Endodermal cell (in vitro differentiated cells): Measurements from ENCODE around the gene PIK3CA. TPM values are rescaled to one million over a fixed set of nuclear protein-coding genes. Genes with fewer than 3 reads are reported as not detected.
"Not testable (repeated sequence)": the region's sequence is repeated elsewhere in the genome, so short reads cannot be mapped to it uniquely, and the experiment has no call there.

ENCODE experiments used
- DNase-seq: peaks from one replicate; pipeline ENCODE4 v3.0.0-alpha.2; 2017
- H3K27ac ChIP-seq: 2 replicates; pipeline ENCODE4 v1.5.1; 2013; ENCODE audit warnings: mild to moderate bottlenecking, low read depth, low read length, moderate library complexity
- H3K27me3 ChIP-seq: 2 replicates; pipeline ENCODE4 v1.6.1; 2013; ENCODE audit warnings: mild to moderate bottlenecking, low read length, moderate library complexity; ENCODE audit not compliant: insufficient read depth, control insufficient read depth, poor library complexity, severe bottlenecking
- H3K36me3 ChIP-seq: 2 replicates; pipeline ENCODE4 v1.7.0; 2013; ENCODE audit warnings: mild to moderate bottlenecking, low read length, moderate library complexity; ENCODE audit not compliant: control insufficient read depth, insufficient read depth
- H3K4me1 ChIP-seq: one replicate; pipeline ENCODE4 v1.7.0; 2013; ENCODE audit warnings: low read length; ENCODE audit not compliant: control insufficient read depth, insufficient read depth
- H3K4me3 ChIP-seq: 2 replicates; pipeline ENCODE4 v1.5.1; 2013; ENCODE audit warnings: mild to moderate bottlenecking, low read length, moderate library complexity
- H3K9ac ChIP-seq: 2 replicates; pipeline ENCODE4 v1.6.1; 2013; ENCODE audit warnings: mild to moderate bottlenecking, low read length, moderate library complexity; ENCODE audit not compliant: poor library complexity, severe bottlenecking; ENCODE audit errors: extremely low read depth
- H3K9me3 ChIP-seq: 2 replicates; pipeline ENCODE4 v1.6.1; 2013; ENCODE audit warnings: mild to moderate bottlenecking, low read length, moderate library complexity; ENCODE audit not compliant: control insufficient read depth
- H3K27ac Mint-ChIP-seq: 2 replicates; pipeline ENCODE4 v1.8.0; 2020; ENCODE audit warnings: mixed read lengths
- H3K27me3 Mint-ChIP-seq: 2 replicates; pipeline ENCODE4 v1.8.0; 2021; ENCODE audit warnings: mild to moderate bottlenecking, mixed read lengths; ENCODE audit not compliant: insufficient read depth
- H3K36me3 Mint-ChIP-seq: 2 replicates; pipeline ENCODE4 v1.8.0; 2020; ENCODE audit warnings: low read depth, mixed read lengths
- H3K4me1 Mint-ChIP-seq: 2 replicates; pipeline ENCODE4 v1.8.0; 2020; ENCODE audit warnings: mixed read lengths
- H3K4me3 Mint-ChIP-seq: 2 replicates; pipeline ENCODE4 v1.8.0; 2020; ENCODE audit warnings: mild to moderate bottlenecking, moderate library complexity, mixed read lengths
- H3K9me3 Mint-ChIP-seq: 2 replicates; pipeline ENCODE4 v1.8.0; 2020; ENCODE audit warnings: mild to moderate bottlenecking, mixed read lengths
- CTCF ChIP-seq: fragments of 200-600 bp; sonication (generic); conservative IDR thresholded peaks from 2 replicates; pipeline ENCODE4 v1.5.0; 2021; ENCODE audit warnings: antibody characterized with exemption, mild to moderate bottlenecking
- WGBS, 2 experiments: methylation state at CpG; one replicate each; pipeline versions ENCODE4 v1.1.5 to v1.1.7; 2013; ENCODE audit warnings: missing lambda C conversion rate in 2 of 2, mixed read lengths in 1 of 2; ENCODE audit not compliant: insufficient coverage in 1 of 2, insufficient read length in 1 of 2; 5-methylcytosine and 5-hydroxymethylcytosine counted together
- total RNA-seq, 2 donors: library from RNA; stranded (reverse); fragmentation: NEBNext Ultra II Directional in 1 of 2; extraction: Animal tissue kit (Norgen Biotek cat#: 25700) in 1 of 2; gene quantifications; 2 replicates in 1 of 2; 3 replicates in 1 of 2; pipeline ENCODE4 v1.2.1, GENCODE V29; 2021

The PIK3CA gene
- total RNA-seq, 2 donors from 2014 or later: 21.1 to 22.2 TPM

- Histone ChIP-seq H3K36me3 (peaks cover 12% of the 10 kb centered on the region), H3K27ac (no peak overlapping the region), H3K4me3 (no peak overlapping the region), H3K9ac (no peak overlapping the region), H3K27me3 (no peaks in the 10 kb centered on the region), H3K9me3 (no peaks in the 10 kb centered on the region), H3K4me1 (no peaks in the 10 kb centered on the region)
- DNase-seq: no peak
- no peak overlapping the region for H3K4me3 Mint-ChIP-seq
- peaks cover 4% of the 10 kb centered on the region for H3K4me1 Mint-ChIP-seq
- no peak for TF ChIP-seq CTCF
- H3K9me3 Mint-ChIP-seq: no peaks in the 10 kb centered on the region
- WGBS, 2 experiments: 82 to 100% methylated on average over 1 to 2 of the region's 2 CpGs
- H3K27me3 Mint-ChIP-seq: no peaks in the 10 kb centered on the region
- H3K36me3 Mint-ChIP-seq: peaks cover 9% of the 10 kb centered on the region
- H3K27ac Mint-ChIP-seq: no peak overlapping the region
Measured at GRCh38 chr3:179236669-179237301, 88.6 kb downstream of the PIK3CA start.

- H3K27ac Mint-ChIP-seq, H3K36me3 ChIP-seq, H3K36me3 Mint-ChIP-seq, H3K27me3 ChIP-seq, H3K4me3 ChIP-seq, DNase-seq, H3K4me1 Mint-ChIP-seq, H3K27ac ChIP-seq, H3K9me3 ChIP-seq, H3K4me1 ChIP-seq, H3K4me3 Mint-ChIP-seq, H3K9me3 Mint-ChIP-seq, H3K9ac ChIP-seq, H3K27me3 Mint-ChIP-seq: not testable (repeated sequence)
- WGBS, 2 experiments: 79% methylated on average over 1 of the region's 1 CpG; no CpG with 5 or more reads in 1 of the 2 experiments
Measured at GRCh38 chr3:179240299-179240698, 92.1 kb downstream of the PIK3CA start.

GRCh38 chr3:179242859-179243258 is 94.7 kb downstream of the PIK3CA start:
- not testable (repeated sequence) for H3K27ac ChIP-seq, H3K4me3 Mint-ChIP-seq, H3K36me3 ChIP-seq, H3K9me3 Mint-ChIP-seq, DNase-seq, H3K4me1 ChIP-seq, H3K27me3 Mint-ChIP-seq, H3K4me1 Mint-ChIP-seq, H3K27ac Mint-ChIP-seq, H3K27me3 ChIP-seq, H3K9me3 ChIP-seq, H3K9ac ChIP-seq, H3K4me3 ChIP-seq
- peaks cover 12% of the 10 kb centered on the region for H3K36me3 Mint-ChIP-seq
- WGBS, 2 experiments: 96% methylated on average over 1 of the region's 2 CpGs; no CpG with 5 or more reads in 1 of the 2 experiments

GRCh38 chr3:179244878-179245277 is 96.7 kb downstream of the PIK3CA start:
- H3K9me3 Mint-ChIP-seq: no peaks in the 10 kb centered on the region
- Histone ChIP-seq H3K9me3 (no peaks in the 10 kb centered on the region), H3K36me3 (no peaks in the 10 kb centered on the region), H3K4me3 (no peak overlapping the region), H3K4me1 (no peaks in the 10 kb centered on the region), H3K27ac (no peak overlapping the region), H3K27me3 (no peaks in the 10 kb centered on the region), H3K9ac (no peak overlapping the region)
- no peak overlapping the region for H3K27ac Mint-ChIP-seq
- no peaks in the 10 kb centered on the region for H3K27me3 Mint-ChIP-seq
- WGBS, 2 experiments: 90 to 100% methylated on average over 1 of the region's 1 CpG
- H3K36me3 Mint-ChIP-seq: peaks cover 19% of the 10 kb centered on the region
- DNase-seq: no peak
- no peaks in the 10 kb centered on the region for H3K4me1 Mint-ChIP-seq
- no peak for TF ChIP-seq CTCF
- H3K4me3 Mint-ChIP-seq: no peak overlapping the region
